GM12878 (cell line): ENCODE results near the gene CEBPG. TPM values are rescaled to one million over a fixed set of nuclear protein-coding genes. Genes with fewer than 3 reads are reported as not detected.

Experiments
- ATAC-seq: fragments of 200-7000 bp; cut with Tn5 transposase; 3 replicates; pipeline ENCODE4 v1.9.1; 2020; ENCODE audit warnings: mild to moderate bottlenecking, moderate library complexity
- BruUV-seq: library from RNA; stranded (reverse); fragments of 400-500 nt; replicated peaks from 2 replicates; lab custom pipeline; 2021; lab: Mats Ljungman, UMichigan
- CTCF ChIA-PET: fragments of 300-600 bp; sonication (Branson Sonifier 250); formaldehyde crosslinking; extraction: SDS; loops from one replicate; lab custom pipeline; 2021; ENCODE audit warnings: inconsistent platforms; lab: Yijun Ruan, JAX
- POLR2A ChIA-PET: fragments of 350-600 bp; formaldehyde crosslinking; extraction: SDS; loops from one replicate; lab custom pipeline; 2021; ENCODE audit warnings: inconsistent platforms; lab: Charles Lee
- RAD21 ChIA-PET: fragments of 300-600 bp; sonication (Branson Sonifier 250); formaldehyde crosslinking; loops from one replicate; lab custom pipeline; 2023; ENCODE audit warnings: antibody characterized with exemption; ENCODE audit not compliant: unreplicated experiment; lab: Charles Lee
- SMC1A ChIA-PET: fragments of 300-600 bp; sonication (Branson Sonifier 250); formaldehyde crosslinking; loops from one replicate; lab custom pipeline; 2023; ENCODE audit not compliant: unreplicated experiment, uncharacterized antibody; lab: Charles Lee
- DNase-seq: peaks from one replicate; pipeline ENCODE4 v3.0.0-alpha.2; 2011; ENCODE audit warnings: low read depth, low spot score
- FAIRE-seq: peaks from 3 replicates; lab custom pipeline; 2011; peaks lifted over from hg19 to GRCh38; lab: Jason Lieb, UNC
- H2AFZ ChIP-seq: 2 replicates; pipeline ENCODE4 v1.6.0; 2011; ENCODE audit warnings: low read depth, low read length, control low read depth; ENCODE audit not compliant: control insufficient read depth
- H3K27ac ChIP-seq: 2 replicates; pipeline ENCODE4 v1.5.1; 2011; ENCODE audit warnings: control low read depth; ENCODE audit not compliant: control insufficient read depth, insufficient read depth
- H3K27me3 ChIP-seq, 2 experiments: replicated peaks in 1 of 2; 2 replicates each; pipeline versions ENCODE4 v1.6.0 to v1.6.1; 2011; ENCODE audit warnings: low read length in 1 of 2; ENCODE audit not compliant: control insufficient read depth in 2 of 2, insufficient read depth in 2 of 2
- H3K36me3 ChIP-seq, 2 experiments: 2 replicates each; pipeline ENCODE4 v1.5.1; 2011; ENCODE audit warnings: low read length in 1 of 2; ENCODE audit not compliant: control insufficient read depth in 2 of 2, insufficient read depth in 2 of 2
- H3K4me1 ChIP-seq: 2 replicates; pipeline ENCODE4 v1.6.1; 2011; ENCODE audit warnings: mild to moderate bottlenecking, low read length, moderate library complexity, mixed read lengths; ENCODE audit not compliant: control insufficient read depth, insufficient read depth
- H3K4me2 ChIP-seq: 2 replicates; pipeline ENCODE4 v1.6.0; 2011; ENCODE audit warnings: control low read depth; ENCODE audit not compliant: control insufficient read depth, insufficient read depth
- H3K4me3 ChIP-seq: fragments of 200-600 bp; sonication (generic); 2 replicates; pipeline ENCODE4 v1.5.1; 2016
- H3K79me2 ChIP-seq: 2 replicates; pipeline ENCODE4 v1.6.0; 2011; ENCODE audit warnings: low read length; ENCODE audit not compliant: control insufficient read depth, insufficient read depth
- H3K9ac ChIP-seq: 2 replicates; pipeline ENCODE4 v1.8.0; 2011; ENCODE audit warnings: low read length, control low read depth, mixed read lengths; ENCODE audit not compliant: control insufficient read depth, insufficient read depth
- H3K9me3 ChIP-seq: replicated peaks from 3 replicates; pipeline ENCODE4 v1.5.1; 2011; ENCODE audit warnings: mild to moderate bottlenecking, low read length; ENCODE audit not compliant: control insufficient read depth, insufficient read depth
- H4K20me1 ChIP-seq: 2 replicates; pipeline ENCODE4 v1.6.0; 2011; ENCODE audit not compliant: control insufficient read depth, insufficient read depth
- CBX3 ChIP-seq: fragments of 200-600 bp; sonication (generic); IDR thresholded peaks from 2 replicates; pipeline ENCODE4 v1.6.1; 2016; ENCODE audit warnings: low read depth, borderline replicate concordance
- CEBPB ChIP-seq, 2 experiments: fragments of 150-350 bp in 1 of 2; IDR thresholded peaks; 2 replicates each; pipeline ENCODE4 v1.6.1; 2012 to 2014; ENCODE audit warnings: low read depth in 2 of 2, low read length in 2 of 2, borderline replicate concordance in 1 of 2, inconsistent platforms in 1 of 2
- ESRRA ChIP-seq: IDR thresholded peaks from 2 replicates; pipeline ENCODE4 v1.6.1; 2012; ENCODE audit warnings: mild to moderate bottlenecking, low read length, improper control_type of control experiment
- GABPA ChIP-seq: IDR thresholded peaks from 2 replicates; pipeline ENCODE4 v1.6.1; 2014; ENCODE audit warnings: antibody characterized with exemption, low read depth, mild to moderate bottlenecking, inconsistent platforms
- KLF5 ChIP-seq: fragments of 450-650 bp; IDR thresholded peaks from 2 replicates; pipeline ENCODE4 v1.6.1; 2014; ENCODE audit warnings: mild to moderate bottlenecking; ENCODE audit not compliant: partially characterized antibody
- NBN ChIP-seq: fragments of 450-650 bp; IDR thresholded peaks from 2 replicates; pipeline ENCODE4 v1.6.1; 2016
- NFYA ChIP-seq: IDR thresholded peaks from 2 replicates; pipeline ENCODE4 v1.6.1; 2011; ENCODE audit warnings: low read depth, mild to moderate bottlenecking, low read length, improper control_type of control experiment, borderline replicate concordance
- SIN3A ChIP-seq: IDR thresholded peaks from 2 replicates; pipeline ENCODE4 v1.6.1; 2012; ENCODE audit warnings: low read depth, low read length, improper control_type of control experiment
- SP1 ChIP-seq: IDR thresholded peaks from one replicate; pipeline ENCODE4 v1.6.1; 2011; ENCODE audit warnings: low read depth, low read length
- SUPT20H ChIP-seq: IDR thresholded peaks from 2 replicates; pipeline ENCODE4 v1.6.1; 2011; ENCODE audit warnings: low read depth, mild to moderate bottlenecking, low read length, moderate library complexity, borderline replicate concordance; ENCODE audit not compliant: control insufficient read depth
- SUZ12 ChIP-seq: fragments of 200-600 bp; sonication (generic); IDR thresholded peaks from one replicate; pipeline ENCODE4 v1.6.1; 2018; ENCODE audit warnings: antibody characterized with exemption, mild to moderate bottlenecking; ENCODE audit not compliant: unreplicated experiment
- ZNF592 ChIP-seq: fragments of 450-650 bp; IDR thresholded peaks from 2 replicates; pipeline ENCODE4 v1.6.1; 2017; ENCODE audit warnings: mild to moderate bottlenecking, moderate library complexity
- ZZZ3 ChIP-seq: IDR thresholded peaks from 2 replicates; pipeline ENCODE4 v1.6.1; 2011; ENCODE audit warnings: low read depth; ENCODE audit not compliant: control insufficient read depth, insufficient read length
- WGBS: methylation state at CpG from one replicate; pipeline ENCODE4 v1.1.6; 2016; ENCODE audit warnings: low lambda C conversion rate; ENCODE audit not compliant: insufficient replicate concordance, insufficient coverage; ENCODE audit errors: missing lambda C conversion rate; 5-methylcytosine and 5-hydroxymethylcytosine counted together
- in situ Hi-C: fragments of 300-500 bp; cut with MboI; formaldehyde crosslinking; loops from 9 replicates; pipeline ENCODE4 v1.14.3; 2018; ENCODE audit warnings: mixed read lengths
- intact Hi-C: fragments of 100-400 bp; cut with micrococcal nuclease; formaldehyde crosslinking; loops from one replicate; pipeline ENCODE4 v1.14.2; 2022; ENCODE audit not compliant: unreplicated experiment
- polyA plus RNA-seq, 11 experiments: library from polyadenylated mRNA; depleted of rRNA in 4 of 11; unstranded in 6 of 11; stranded (reverse) in 5 of 11; fragments of >200 nt; fragmentation: Nextera tagmentation in 4 of 11; fragmentation: Illumina TruSeq in 1 of 11; extraction: Ambion mirVana in 4 of 11; extraction: Trizol in 1 of 11; gene quantifications; 1 replicate in 1 of 11; 2 replicates in 10 of 11; pipeline versions ENCODE4 v1.2.1 to v1.2.3, GENCODE V29; 2011 to 2016; ENCODE audit warnings: inconsistent platforms in 2 of 11, missing spikeins in 2 of 11, low read depth in 1 of 11
- total RNA-seq, 4 experiments: library from RNA; depleted of rRNA in 3 of 4; stranded (reverse); fragments of >200 nt in 3 of 4; fragmentation: Illumina TruSeq in 1 of 4; extraction: Trizol in 1 of 4; gene quantifications; 2 replicates each; pipeline versions ENCODE4 v1.2.1 to v1.2.3, GENCODE V29; 2013 to 2021
- TF ChIP-seq, protein P1 (sequence below): IDR thresholded peaks from 2 replicates; pipeline ENCODE4 v1.6.1; 2012; ENCODE audit warnings: low read length, inconsistent platforms

Gene CEBPG
- total and polyA plus RNA-seq, 10 of the 15 experiments (the other 5 are each of a cell fraction or from before 2014, with no cell fraction given), result 5.2 to 22.4 (median 20.0) TPM

DNA sequence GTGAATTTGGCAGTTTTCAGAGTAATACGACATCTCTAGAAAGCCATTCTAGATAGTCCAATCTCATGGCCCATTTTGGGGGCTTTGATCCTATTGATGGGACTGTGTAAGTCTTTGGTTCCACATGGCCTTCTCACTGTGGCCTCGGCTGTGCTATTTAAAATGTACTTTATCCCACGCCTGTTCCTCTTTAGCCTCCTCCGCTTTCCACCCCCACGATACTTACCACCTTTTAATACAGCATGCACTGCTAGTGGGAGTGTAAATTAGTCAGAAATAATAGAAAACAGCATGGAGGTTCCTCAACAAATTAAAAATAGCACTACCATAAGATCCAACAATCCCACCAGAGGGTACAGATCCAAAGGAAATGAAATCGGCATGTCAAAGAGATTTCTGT is 28.3 kb upstream of the CEBPG start:
- Histone ChIP-seq H3K4me2 (no peak overlapping the region), H4K20me1 (no peaks in the 10 kb centered on the region), H3K79me2 (no peaks in the 10 kb centered on the region), H3K9me3 (no peaks in the 10 kb centered on the region), H3K4me1 (no peaks in the 10 kb centered on the region), H2AFZ (no peak overlapping the region), H3K4me3 (no peak overlapping the region), H3K27ac (no peak overlapping the region), H3K27me3 (no peaks in the 10 kb centered on the region), H3K9ac (no peak overlapping the region), H3K36me3 (no peaks in the 10 kb centered on the region)
- in situ Hi-C loops, result no loop called here
- TF ChIP-seq NBN (no peak), SUPT20H (no peak), CBX3 (no peak), SUZ12 (no peak), CEBPB (IDR thresholded peaks at IDR 0.05; ENCODE audit: borderline replicate concordance in 1 of 2, low read depth in 2 of 2, low read length in 2 of 2) (no peak), SP1 (no peak), KLF5 (no peak)
- TF ChIP-seq, protein P1, sequence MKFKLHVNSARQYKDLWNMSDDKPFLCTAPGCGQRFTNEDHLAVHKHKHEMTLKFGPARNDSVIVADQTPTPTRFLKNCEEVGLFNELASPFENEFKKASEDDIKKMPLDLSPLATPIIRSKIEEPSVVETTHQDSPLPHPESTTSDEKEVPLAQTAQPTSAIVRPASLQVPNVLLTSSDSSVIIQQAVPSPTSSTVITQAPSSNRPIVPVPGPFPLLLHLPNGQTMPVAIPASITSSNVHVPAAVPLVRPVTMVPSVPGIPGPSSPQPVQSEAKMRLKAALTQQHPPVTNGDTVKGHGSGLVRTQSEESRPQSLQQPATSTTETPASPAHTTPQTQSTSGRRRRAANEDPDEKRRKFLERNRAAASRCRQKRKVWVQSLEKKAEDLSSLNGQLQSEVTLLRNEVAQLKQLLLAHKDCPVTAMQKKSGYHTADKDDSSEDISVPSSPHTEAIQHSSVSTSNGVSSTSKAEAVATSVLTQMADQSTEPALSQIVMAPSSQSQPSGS, result no peak
- 70% methylated on average over 6 of the region's 6 CpGs for WGBS
- POLR2A ChIA-PET, result no interaction called here
- FAIRE-seq (no peak), ATAC-seq (no peak), DNase-seq (no peak)
- no TSS peak for BruUV-seq
- CTCF ChIA-PET, result no interaction called here
- RAD21 ChIA-PET, result no interaction called here
- SMC1A ChIA-PET, result no interaction called here
- intact Hi-C loops, result no loop called here

GRCh38 chr19:33346665-33347064 is 26.8 kb upstream of the CEBPG start:
- POLR2A ChIA-PET, result no interaction called here
- intact Hi-C loops (no loop called here), in situ Hi-C loops (no loop called here)
- RAD21 ChIA-PET, result no interaction called here
- BruUV-seq, result no TSS peak
- H3K9me3 ChIP-seq, result no peaks in the 10 kb centered on the region
- H3K4me2 ChIP-seq, result no peak overlapping the region
- SMC1A ChIA-PET, result no interaction called here
- ATAC-seq (no peak), FAIRE-seq (no peak), DNase-seq (no peak)
- CTCF ChIA-PET, result no interaction called here
- H4K20me1 ChIP-seq, result no peaks in the 10 kb centered on the region
- no peak overlapping the region for H3K27ac ChIP-seq
- H2AFZ ChIP-seq, result no peak overlapping the region
- H3K9ac ChIP-seq, result no peak overlapping the region
- H3K79me2 ChIP-seq, result no peaks in the 10 kb centered on the region
- H3K36me3 ChIP-seq, result no peaks in the 10 kb centered on the region
- no peaks in the 10 kb centered on the region for H3K4me1 ChIP-seq
- no peaks in the 10 kb centered on the region for H3K27me3 ChIP-seq
- H3K4me3 ChIP-seq, result no peak overlapping the region
- TF ChIP-seq GABPA, result no peak
- TF ChIP-seq SIN3A, result no peak
- no peak for TF ChIP-seq NFYA
- TF ChIP-seq ESRRA, result no peak
- TF ChIP-seq ZZZ3, result no peak
- no peak for TF ChIP-seq ZNF592
